HG02798 (cell line): Measurements from ENCODE around the gene TMEM120A.

Experiments
- ATAC-seq: cut with Tn5 transposase; IDR thresholded peaks from one replicate; pipeline ENCODE4 v1.9.1; 2021; ENCODE audit warnings: mild to moderate bottlenecking; ENCODE audit not compliant: unreplicated experiment, poor library complexity

TMEM120A gene

DNA sequence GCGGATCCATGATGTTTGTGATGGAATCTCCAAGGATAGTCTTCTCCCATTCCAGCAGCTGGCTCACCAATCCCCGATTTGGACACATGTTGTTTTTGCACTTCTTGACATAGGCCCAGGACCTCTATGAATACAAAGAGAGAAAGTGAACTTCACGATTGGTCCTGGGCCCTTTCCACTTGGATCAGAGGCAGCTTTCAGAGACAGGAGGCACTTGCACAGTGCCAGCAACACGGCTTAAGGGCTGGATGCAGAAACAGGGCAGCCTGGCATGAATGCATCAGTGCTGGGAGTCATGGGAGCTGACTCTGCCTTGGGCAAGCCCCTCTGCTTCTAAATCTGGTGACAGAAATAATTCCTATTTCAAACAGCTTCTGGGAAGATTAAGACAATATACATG is 2.1 kb upstream of the TMEM120A start:
- ATAC-seq: no peak

DNA sequence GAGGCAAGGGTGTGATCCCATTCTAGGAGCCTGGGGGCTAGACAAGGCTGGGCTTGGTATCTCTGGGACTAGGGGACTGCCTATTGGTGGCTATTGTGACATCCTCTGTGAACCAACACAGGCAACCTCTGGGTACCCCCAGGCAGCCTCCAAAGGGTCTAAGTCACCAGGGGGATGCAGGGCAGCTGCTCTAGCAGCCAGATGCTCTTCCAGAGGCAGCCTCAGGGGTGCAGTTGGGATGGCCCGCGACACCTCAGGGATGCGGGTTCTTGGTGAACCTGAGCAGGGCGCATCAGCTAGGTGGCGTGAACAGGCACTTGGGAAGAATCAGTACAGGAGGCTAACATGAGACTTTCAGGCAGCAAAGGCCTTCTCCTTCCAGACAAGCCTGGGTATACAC is 1.6 kb upstream of the TMEM120A start:
- ATAC-seq: no peak

DNA sequence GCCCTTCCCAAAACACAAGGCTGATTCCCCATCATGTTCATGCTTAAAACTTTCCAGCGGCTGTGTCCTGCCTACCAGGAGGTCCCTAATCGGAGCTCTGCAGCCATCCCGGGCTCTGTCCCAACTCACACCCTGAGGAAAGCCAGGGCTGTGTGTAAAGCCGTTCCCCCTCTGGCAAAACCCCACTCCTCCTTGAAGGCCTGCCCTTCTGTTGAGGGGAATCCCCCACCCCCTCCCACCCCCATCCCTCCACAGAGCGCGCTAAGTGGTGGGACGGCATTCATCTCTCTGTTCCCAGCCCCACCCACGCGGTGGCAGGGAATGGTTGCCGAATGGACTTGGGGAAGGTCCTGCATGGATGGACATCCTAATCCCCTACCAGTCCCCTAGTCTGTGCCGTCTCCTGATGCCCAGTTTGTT is 667 bp upstream of the TMEM120A start:
- no peak for ATAC-seq

DNA sequence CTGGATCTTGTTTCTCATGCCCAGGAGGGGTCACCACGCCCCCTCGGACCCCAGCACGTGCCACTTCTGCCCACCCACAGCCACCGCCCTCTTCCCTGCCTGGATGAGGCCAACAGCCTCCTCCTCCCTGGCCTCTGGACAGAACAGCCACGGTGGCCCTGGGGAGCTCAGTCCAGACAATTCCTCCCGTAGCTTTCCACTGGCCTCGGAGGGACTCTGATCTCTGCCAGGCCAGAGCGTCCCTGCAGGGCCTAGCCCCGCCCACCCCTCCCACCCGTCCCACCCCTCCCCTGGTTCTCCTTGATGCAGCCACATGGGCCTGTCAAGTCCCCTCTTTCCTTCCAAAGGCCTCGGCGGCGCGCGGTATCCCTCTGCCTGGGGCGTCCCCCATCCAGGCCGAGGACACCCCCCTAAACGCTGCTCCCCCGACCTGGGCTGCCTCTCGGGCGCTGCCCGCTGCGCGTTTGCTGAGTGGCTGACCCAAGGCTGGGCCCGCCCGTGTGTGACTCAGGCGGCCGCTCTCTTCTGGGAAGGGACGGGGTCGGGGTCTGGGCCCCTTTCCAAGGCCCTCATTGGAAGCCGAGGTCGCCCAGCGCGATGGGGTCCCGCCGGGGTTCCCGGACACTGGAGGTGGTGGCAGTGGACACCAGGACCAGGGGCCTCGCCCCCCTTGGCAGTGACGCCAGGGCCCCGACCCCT is 557 bp downstream of the TMEM120A start:
- peak; percentile 9 for ATAC-seq

DNA sequence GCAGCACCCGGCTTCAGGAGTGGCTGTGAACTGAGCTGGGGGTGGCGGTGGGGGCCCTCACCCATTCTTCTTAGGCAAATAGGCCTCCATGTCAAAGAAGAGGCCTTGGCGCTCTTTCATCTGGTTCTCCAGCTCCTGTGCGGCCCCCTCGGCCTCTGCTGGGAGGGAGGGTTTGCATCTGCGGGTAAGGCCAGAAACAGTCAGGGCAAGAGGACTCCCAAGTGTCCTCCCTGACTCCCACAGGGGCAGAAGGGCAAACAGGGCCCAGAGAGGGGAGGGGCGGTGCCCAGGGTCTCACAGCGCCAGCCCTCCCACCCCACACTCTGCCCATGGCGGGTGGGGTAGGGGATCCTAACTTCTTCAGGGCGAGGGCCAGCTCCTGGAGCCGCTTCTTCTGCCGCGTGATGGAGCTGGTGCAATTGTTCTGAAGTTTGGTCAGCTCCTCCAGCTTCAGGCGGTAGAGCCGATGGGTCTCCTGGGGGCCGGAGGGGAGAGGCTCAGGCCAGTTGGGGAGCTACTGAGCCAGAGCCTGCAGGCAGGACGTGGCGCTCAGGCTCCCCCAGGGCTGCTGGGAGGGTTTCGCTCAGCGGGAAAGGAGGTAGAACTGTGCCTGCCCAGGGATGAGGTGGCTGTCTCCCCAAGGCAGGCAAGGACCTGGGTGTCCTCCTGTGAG is 2.2 kb downstream of the TMEM120A start:
- no peak for ATAC-seq

DNA sequence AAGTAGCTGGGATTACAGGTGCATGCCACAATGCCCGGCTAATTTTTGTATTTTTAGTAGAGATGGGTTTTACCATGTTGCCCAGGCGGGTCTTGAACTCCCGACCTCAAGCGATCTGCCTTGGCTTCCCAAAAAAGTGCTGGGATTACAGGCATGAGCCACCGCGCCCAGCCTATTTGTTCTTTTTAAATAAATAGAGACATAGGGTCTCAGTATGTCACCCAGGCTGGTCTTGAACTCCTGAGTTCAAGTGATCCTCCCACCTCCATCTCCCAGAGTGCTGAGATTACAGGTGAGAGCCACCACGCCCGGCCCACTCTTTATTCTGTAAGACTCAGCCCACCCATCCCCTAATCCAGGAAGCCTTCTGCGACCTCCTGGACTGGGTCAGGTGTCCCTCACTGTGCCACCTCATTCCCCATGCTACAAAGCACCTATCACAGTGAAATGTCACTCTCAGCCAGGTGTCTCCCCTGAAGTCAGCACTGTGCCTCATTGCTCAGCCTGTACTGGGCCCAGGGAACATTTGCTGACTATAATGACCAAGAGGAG is 2.8 kb downstream of the TMEM120A start:
- ATAC-seq: no peak

DNA sequence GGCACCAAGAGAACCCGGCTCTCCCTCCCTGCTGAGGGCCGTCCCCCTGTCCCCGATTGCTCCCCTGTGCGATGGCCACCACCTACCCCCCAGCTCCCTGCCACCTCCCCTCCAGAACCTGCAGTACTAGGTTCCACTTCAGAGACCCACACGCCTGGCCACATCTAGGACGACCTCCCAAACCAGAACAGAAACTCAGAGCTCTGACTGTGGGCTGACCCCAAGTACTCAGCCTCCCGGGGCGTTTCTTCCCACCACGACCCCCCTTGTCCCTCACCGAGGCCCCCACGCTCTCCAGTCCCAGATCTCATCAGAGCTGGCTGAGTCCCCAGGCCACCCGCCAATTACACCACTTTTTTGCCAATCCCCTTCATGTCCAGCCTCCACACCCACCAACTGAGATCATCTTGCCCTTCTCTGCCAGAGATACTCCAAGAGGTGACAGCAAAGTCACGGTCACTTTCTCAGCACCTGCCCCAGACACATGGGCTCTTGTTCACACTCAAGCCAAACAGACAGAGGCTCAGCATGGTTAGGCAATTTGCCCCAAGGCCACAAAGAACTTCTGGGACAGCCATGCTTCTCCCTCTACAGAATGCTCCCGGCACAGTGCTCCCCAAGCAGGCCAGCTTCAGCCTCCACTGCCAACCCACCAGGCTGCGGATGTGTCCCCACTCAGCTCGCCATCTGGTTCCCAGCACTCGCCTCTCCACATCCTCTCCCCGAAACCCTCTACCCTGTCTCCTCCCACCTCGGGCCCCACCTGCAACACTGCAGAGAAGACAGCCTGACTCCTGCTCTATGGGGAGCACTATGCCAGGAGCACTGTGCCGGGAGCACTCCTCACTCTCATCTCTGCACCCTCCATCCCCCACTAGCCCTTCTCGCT is 4.7 kb downstream of the TMEM120A start:
- ATAC-seq: no peak

DNA sequence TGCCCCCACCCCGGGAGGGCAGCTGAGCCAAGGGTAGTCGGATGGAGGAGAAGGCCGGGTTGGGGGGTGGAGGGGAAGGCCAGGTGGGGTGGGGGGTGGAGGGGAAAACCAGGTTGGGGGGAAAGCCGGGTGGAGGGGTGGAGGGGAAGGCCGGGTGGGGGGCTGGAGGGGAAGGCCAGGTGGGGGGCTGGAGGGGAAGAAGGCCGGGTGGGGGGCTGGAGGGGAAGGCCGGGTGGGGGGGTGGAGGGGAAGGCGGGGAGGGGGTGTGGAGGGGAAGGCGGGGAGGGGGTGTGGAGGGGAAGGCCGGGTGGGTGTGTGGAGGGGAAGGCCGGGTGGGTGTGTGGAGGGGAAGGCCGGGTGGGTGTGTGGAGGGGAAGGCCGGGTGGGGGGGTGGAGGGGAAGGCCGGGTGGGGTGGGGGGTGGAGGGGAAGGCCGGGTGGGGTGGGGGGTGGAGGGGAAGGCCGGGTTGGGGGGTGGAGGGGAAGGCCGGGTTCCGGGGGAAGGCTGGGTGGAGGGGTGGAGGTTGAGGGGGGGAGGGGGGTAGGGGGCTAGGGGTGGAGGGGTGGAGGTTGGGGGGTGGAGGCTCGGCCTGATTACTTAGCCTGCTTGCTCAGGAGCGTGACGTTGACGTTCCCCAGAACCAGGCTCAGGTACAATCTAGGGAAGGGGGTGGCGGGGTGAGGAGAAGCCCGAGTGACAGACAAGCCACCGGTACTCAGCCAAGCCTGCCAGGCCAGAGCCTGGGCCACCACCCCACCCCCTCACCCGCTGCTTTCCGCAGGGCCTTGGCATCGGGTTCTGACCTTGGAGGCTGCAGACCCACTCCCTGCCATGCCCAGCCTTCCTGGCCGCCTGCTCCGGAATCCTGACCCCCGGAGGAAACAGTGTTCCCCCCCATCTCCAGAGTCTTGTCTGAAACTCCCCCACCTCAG is 5.6 kb downstream of the TMEM120A start:
- ATAC-seq: no peak

DNA sequence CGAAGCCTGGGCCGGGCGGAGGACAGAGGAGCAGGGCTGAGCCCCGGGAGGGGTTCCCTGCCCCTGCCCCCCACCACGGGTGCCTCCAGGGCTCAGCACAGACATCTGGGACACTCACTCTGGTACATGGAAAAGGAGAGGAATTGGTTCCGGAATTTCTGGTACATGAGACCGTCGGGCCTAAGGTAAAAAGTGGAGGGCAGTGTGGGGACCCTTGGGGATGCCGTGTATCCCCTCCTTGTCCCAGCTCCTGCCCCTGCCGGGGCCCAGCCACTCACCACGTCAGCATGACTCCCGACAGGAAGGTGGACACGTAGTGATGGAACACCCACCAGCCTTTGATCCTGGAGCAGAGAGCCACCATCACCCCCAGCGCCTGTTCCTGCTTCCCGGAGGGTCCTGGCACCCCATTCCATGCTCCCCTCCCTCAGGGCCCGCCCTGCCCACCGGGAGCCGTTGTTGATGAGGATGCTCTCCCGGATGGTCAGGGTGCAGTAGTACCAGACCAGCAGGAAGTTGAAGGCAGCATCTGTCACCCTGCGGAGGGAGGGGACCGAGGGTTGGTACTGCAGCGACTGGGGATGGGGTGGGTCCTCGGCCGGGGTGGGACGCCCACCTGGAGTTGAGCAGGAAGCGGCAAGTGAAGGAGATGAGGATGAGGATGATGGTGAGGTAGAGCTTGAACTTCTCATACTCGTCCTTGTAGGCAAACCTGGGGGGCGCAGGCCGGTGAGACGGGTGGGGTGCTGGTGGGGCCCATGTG is 6.4 kb downstream of the TMEM120A start:
- no peak for ATAC-seq

DNA sequence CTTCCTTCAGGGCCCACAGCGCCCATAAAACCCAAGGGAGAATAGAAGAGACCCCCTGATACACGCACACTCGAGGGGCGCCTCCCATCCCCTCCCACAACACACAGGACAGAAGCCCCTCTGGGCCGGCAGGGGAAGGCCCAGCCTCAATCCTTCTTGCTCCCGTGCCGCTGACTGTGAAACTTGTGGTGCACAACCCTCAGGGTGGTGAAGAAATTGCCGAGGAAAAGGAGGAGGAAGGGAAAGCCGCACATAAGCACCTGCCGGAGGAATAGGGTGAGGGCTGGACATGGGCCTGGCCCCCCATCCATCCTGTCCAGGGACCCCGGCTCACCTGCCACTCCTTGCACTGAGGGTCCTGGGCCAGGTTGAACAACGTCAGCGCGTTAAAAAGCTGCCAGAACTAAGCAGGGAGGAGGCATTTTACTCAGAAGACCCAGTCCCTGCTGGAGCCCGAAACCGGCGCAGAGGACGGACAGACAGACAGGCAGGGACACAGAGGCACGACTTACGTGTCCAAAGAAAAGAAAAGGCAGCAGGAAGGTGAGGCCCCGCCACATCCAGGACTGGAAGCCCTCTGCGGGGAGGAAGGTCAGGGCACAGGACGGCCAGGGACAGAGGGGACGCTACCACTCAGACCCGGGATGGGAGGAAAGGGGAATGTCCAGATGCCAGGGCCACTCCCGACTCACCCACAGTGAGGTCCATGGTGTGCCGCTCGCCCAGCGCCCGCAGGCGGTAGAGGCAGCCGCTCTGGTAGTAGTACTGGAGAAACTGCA is 7.2 kb downstream of the TMEM120A start:
- ATAC-seq: no peak

DNA sequence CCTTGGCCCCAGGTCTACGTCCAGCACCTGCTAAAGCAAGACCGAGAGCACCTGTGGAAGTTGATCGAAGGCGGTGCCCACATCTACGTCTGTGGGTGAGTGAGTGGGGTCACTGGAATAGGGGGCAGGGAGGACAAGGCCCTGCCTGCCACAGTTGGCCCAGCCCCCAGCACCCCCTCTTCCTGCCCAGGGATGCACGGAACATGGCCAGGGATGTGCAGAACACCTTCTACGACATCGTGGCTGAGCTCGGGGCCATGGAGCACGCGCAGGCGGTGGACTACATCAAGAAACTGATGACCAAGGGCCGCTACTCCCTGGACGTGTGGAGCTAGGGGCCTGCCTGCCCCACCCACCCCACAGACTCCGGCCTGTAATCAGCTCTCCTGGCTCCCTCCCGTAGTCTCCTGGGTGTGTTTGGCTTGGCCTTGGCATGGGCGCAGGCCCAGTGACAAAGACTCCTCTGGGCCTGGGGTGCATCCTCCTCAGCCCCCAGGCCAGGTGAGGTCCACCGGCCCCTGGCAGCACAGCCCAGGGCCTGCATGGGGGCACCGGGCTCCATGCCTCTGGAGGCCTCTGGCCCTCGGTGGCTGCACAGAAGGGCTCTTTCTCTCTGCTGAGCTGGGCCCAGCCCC is 8.1 kb downstream of the TMEM120A start:
- no peak for ATAC-seq

DNA sequence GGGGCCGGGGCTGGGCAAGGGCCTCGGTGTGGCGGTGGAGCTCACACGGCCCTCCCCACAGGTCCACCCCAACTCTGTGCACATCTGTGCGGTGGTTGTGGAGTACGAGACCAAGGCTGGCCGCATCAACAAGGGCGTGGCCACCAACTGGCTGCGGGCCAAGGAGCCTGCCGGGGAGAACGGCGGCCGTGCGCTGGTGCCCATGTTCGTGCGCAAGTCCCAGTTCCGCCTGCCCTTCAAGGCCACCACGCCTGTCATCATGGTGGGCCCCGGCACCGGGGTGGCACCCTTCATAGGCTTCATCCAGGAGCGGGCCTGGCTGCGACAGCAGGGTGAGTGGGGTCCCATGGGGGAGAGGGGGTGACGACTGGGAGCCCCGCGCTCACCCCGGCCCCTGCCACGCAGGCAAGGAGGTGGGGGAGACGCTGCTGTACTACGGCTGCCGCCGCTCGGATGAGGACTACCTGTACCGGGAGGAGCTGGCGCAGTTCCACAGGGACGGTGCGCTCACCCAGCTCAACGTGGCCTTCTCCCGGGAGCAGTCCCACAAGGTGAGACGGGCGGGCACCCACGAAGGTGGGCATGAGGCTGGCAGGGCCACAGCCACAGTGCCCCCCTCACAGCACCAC is 8.8 kb downstream of the TMEM120A start:
- ATAC-seq: no peak

DNA sequence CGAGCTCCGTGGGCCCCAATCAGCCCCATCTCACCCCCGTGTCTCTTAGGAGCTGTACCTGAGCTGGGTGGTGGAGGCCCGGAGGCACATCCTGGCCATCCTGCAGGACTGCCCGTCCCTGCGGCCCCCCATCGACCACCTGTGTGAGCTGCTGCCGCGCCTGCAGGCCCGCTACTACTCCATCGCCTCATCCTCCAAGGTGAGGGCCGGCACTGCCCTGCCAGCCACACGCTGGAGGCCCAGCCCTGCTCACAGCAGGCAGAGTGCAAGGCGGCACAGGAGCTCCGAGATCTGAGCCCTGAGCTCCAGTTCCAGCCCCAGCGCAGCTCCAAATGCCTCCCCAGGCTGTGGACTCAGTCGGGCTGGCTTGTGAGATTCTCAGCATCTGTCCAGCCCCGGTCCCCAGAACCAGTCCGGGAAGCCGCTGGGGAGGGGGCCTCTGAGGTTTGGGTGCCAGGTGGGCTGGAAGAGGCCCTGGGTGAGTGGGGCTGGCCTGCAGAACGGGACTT is 9.3 kb downstream of the TMEM120A start:
- no peak for ATAC-seq

DNA sequence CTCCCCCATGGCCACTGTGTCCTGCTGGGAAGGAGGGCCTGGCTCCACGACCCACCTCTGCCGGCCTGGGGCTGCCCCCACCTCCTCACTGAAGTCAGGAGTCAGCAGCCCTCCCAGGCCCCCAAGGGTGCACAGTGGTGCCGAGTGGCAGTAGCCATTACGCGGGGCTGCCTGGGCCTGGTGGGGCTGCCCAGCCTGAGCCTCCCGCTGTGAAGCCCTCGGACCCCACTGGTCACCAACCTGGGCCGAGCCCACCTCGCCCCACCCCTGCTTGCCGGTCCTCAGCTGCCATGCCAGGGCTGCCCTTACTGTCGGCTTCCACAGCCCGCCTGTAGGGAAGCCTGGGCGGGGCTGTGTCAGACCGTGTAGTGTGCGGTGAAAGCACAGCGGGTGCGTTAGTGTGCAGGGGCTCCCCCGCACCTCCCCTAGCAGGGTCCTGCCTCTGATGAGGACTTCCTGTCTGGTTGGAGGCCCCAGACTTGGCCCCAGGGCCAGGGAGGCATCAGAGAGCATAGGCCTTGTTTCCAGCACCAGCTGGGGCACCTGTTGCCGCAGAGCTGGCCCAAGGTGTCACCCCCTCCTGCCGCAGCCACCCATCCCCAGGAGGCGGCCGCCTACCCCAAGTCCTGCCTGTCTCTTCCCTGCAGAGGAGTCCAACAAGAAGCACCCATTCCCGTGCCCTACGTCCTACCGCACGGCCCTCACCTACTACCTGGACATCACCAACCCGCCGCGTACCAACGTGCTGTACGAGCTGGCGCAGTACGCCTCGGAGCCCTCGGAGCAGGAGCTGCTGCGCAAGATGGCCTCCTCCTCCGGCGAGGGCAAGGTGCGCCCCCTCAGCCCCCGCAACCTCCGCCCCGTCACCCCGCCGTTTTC is 10.0 kb downstream of the TMEM120A start:
- no peak for ATAC-seq

DNA sequence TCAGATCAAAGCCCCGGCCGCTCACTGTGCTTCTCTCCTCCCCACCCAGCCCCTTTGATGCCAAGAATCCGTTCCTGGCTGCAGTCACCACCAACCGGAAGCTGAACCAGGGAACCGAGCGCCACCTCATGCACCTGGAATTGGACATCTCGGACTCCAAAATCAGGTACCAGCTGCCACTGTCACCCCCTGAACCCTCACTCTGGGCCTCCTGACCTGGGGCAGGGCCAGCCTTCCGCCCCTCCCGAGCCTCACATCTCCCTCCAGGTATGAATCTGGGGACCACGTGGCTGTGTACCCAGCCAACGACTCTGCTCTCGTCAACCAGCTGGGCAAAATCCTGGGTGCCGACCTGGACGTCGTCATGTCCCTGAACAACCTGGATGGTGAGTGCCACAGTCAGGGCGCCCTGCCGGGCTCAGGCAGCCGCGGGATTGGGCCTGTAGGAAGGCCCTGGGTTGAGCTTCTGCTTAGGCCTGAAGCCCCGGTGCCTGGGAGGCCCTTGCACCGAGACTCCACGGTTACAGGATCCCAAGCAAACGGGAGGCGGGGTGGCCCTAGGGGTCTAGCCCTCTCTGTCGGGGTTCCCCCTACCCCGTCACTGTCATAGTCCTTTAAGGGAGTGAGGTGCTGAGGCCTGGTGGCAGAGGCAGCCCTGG is 10.8 kb downstream of the TMEM120A start:
- no peak for ATAC-seq
